CD4-positive, alpha-beta T cell treated with Interleukin-2 at 100 ng/mL for 4 hours (primary cell): ENCODE measurements around the gene UBE2D3.
A peak's percentile ranks its signal among the peaks of the same experiment; 100 is the strongest.
"Not testable (repeated sequence)": the region's sequence is repeated elsewhere in the genome, so short reads cannot be mapped to it uniquely, and the experiment has no call there.

Source experiments
- DNase-seq: peaks from one replicate; pipeline ENCODE4 v3.0.0-alpha.2; 2020; ENCODE audit warnings: low spot score

The UBE2D3 gene

GRCh38 chr4:102829803-102830202 is 2.5 kb upstream of the UBE2D3 start:
- DNase-seq = no peak

GRCh38 chr4:102828497-102828808 is 1.1 kb upstream of the UBE2D3 start:
- no peak for DNase-seq

- peak; percentile 100 for DNase-seq
Observed at GRCh38 chr4:102827674-102828496, 534 bp upstream of the UBE2D3 start.

- no peak for DNase-seq
Observed at GRCh38 chr4:102826105-102826889, 1.1 kb downstream of the UBE2D3 start.

GRCh38 chr4:102825261-102826091 is 1.9 kb downstream of the UBE2D3 start:
- DNase-seq = peak; percentile 45

- DNase-seq = no peak
Observed at GRCh38 chr4:102824398-102824797, 3.0 kb downstream of the UBE2D3 start.

- no peak for DNase-seq
Observed at GRCh38 chr4:102823897-102824296, 3.5 kb downstream of the UBE2D3 start.

- DNase-seq = no peak
Observed at GRCh38 chr4:102823464-102823863, 3.9 kb downstream of the UBE2D3 start.

- DNase-seq = peak; percentile 58
Observed at GRCh38 chr4:102819588-102820365, 7.6 kb downstream of the UBE2D3 start.

- DNase-seq = not testable (repeated sequence)
Observed at GRCh38 chr4:102819100-102819499, 8.3 kb downstream of the UBE2D3 start.

- DNase-seq = no peak
Observed at GRCh38 chr4:102817613-102818268, 9.6 kb downstream of the UBE2D3 start.

GRCh38 chr4:102817021-102817605 is 10.2 kb downstream of the UBE2D3 start:
- no peak for DNase-seq

- DNase-seq = no peak
Observed at GRCh38 chr4:102815981-102816380, 11.4 kb downstream of the UBE2D3 start.

- no peak for DNase-seq
Observed at GRCh38 chr4:102809691-102810090, 17.7 kb downstream of the UBE2D3 start.

GRCh38 chr4:102809190-102809589 is 18.2 kb downstream of the UBE2D3 start:
- no peak for DNase-seq

- DNase-seq = no peak
Observed at GRCh38 chr4:102808009-102808408, 19.3 kb downstream of the UBE2D3 start.

GRCh38 chr4:102807345-102807744 is 20.0 kb downstream of the UBE2D3 start:
- no peak for DNase-seq

- no peak for DNase-seq
Observed at GRCh38 chr4:102799816-102800215, 27.5 kb downstream of the UBE2D3 start.

GRCh38 chr4:102794999-102795398 is 32.4 kb downstream of the UBE2D3 start:
- DNase-seq = no peak

GRCh38 chr4:102792361-102792936 is 34.9 kb downstream of the UBE2D3 start:
- no peak for DNase-seq
